ENCODE data around the gene CNOT1. TPM values are rescaled to one million over a fixed set of nuclear protein-coding genes. Genes with fewer than 3 reads are reported as not detected.

The CNOT1 gene
- total RNA-seq, 2 donors from 2014 or later = 102 to 190 TPM

GRCh38 chr16:58506241-58507194 is 123.1 kb downstream of the CNOT1 start:
- no peaks in the 10 kb centered on the region for H3K36me3 ChIP-seq
- H3K4me3 ChIP-seq = no peak overlapping the region
- no peaks in the 10 kb centered on the region for H3K27me3 ChIP-seq (replicated peaks; ENCODE audit: insufficient read depth)
- WGBS = 78% methylated on average over 20 of the region's 20 CpGs
- no peak for DNase-seq (ENCODE audit: low spot score)
- H3K27ac ChIP-seq = no peak overlapping the region
- peaks cover 4% of the 10 kb centered on the region for H3K4me1 ChIP-seq (replicated peaks)
- H3K9me3 ChIP-seq = no peaks in the 10 kb centered on the region
- intact Hi-C loops (cut with DNase I) = no loop called here
- TF ChIP-seq POLR2A (IDR thresholded peaks at IDR 0.05) = no peak
- TF ChIP-seq POLR2AphosphoS5 (IDR thresholded peaks at IDR 0.05) = no peak
- TF ChIP-seq CTCF (IDR thresholded peaks at IDR 0.05) = no peak

GRCh38 chr16:58503863-58504688 is 125.5 kb downstream of the CNOT1 start:
- no peak for DNase-seq (ENCODE audit: low spot score)

GRCh38 chr16:58503166-58503862 is 126.3 kb downstream of the CNOT1 start:
- 95% methylated on average over 14 of the region's 14 CpGs for WGBS
- intact Hi-C loops (cut with DNase I) = no loop called here
- DNase-seq (ENCODE audit: low spot score) = no peak
- Histone ChIP-seq H3K27me3 (replicated peaks; ENCODE audit: insufficient read depth) (no peaks in the 10 kb centered on the region), H3K27ac (no peak overlapping the region), H3K4me1 (replicated peaks) (no peaks in the 10 kb centered on the region), H3K9me3 (no peaks in the 10 kb centered on the region), H3K36me3 (no peaks in the 10 kb centered on the region), H3K4me3 (no peak overlapping the region)
- TF ChIP-seq CTCF (IDR thresholded peaks at IDR 0.05) (no peak), POLR2AphosphoS5 (IDR thresholded peaks at IDR 0.05) (no peak), POLR2A (IDR thresholded peaks at IDR 0.05) (no peak)

More at GRCh38 chr16:58503863-58504688, 125.5 kb downstream of the CNOT1 start:
- H3K27me3 ChIP-seq (replicated peaks; ENCODE audit: insufficient read depth) = no peaks in the 10 kb centered on the region
- no peaks in the 10 kb centered on the region for H3K4me1 ChIP-seq (replicated peaks)
- no peak overlapping the region for H3K4me3 ChIP-seq
- H3K9me3 ChIP-seq = no peaks in the 10 kb centered on the region
- intact Hi-C loops (cut with DNase I) = no loop called here
- TF ChIP-seq POLR2AphosphoS5 (IDR thresholded peaks at IDR 0.05) (no peak), POLR2A (IDR thresholded peaks at IDR 0.05) (no peak), CTCF (IDR thresholded peaks at IDR 0.05) (no peak)
- WGBS = 94% methylated on average over 21 of the region's 21 CpGs
- H3K36me3 ChIP-seq = no peaks in the 10 kb centered on the region
- no peak overlapping the region for H3K27ac ChIP-seq

GRCh38 chr16:58502217-58502921 is 127.3 kb downstream of the CNOT1 start:
- Histone ChIP-seq H3K27ac (no peak overlapping the region), H3K36me3 (no peaks in the 10 kb centered on the region), H3K9me3 (no peaks in the 10 kb centered on the region), H3K27me3 (replicated peaks; ENCODE audit: insufficient read depth) (no peaks in the 10 kb centered on the region), H3K4me3 (no peak overlapping the region), H3K4me1 (replicated peaks) (no peaks in the 10 kb centered on the region)
- WGBS = 84% methylated on average over 8 of the region's 8 CpGs
- no peak for DNase-seq (ENCODE audit: low spot score)
- TF ChIP-seq CTCF (IDR thresholded peaks at IDR 0.05) (no peak), POLR2AphosphoS5 (IDR thresholded peaks at IDR 0.05) (no peak), POLR2A (IDR thresholded peaks at IDR 0.05) (no peak)
- intact Hi-C loops (cut with DNase I) = no loop called here

Measured in prostate gland (tissue), 2 donors.